ENCODE measurements around the gene P3H2. TPM values are rescaled to one million over a fixed set of nuclear protein-coding genes. Genes with fewer than 3 reads are reported as not detected.
A peak's percentile ranks its signal among the peaks of the same experiment; 100 is the strongest.

The P3H2 gene
- total RNA-seq, 1 donor from 2014 or later: 3.9 TPM

DNA sequence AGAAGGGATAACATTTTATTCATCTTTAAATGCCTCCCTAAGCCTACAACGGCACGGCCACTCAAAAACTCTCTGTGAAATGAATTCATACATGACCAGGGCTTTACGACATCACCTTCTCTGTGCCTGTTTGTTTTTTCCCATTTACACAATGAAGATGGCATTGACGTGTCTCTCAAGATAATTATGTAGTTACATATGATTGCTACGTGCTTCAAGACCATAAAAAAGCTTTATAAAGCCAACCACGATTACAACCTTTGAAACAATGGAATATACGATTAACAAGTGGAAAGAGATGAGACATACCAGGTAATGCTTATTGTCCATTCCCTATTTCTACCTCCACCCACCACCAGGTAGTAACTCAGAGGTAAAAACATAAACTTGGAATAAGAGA is 168.4 kb downstream of the P3H2 start:
- DNase-seq (ENCODE audit: low spot score) (no peak), ATAC-seq (no peak)

- DNase-seq (ENCODE audit: low spot score) (no peak), ATAC-seq (no peak)
These were observed 170.4 kb downstream of the P3H2 start for GRCh38 chr3:189950258-189950657.

- no peak for DNase-seq (ENCODE audit: low spot score)
- ATAC-seq: peak; percentile 68
These were observed 171.1 kb downstream of the P3H2 start for GRCh38 chr3:189949580-189949979.

GRCh38 chr3:189948724-189949045 is 172.0 kb downstream of the P3H2 start:
- ATAC-seq: no peak
- DNase-seq (ENCODE audit: low spot score): no peak

DNA sequence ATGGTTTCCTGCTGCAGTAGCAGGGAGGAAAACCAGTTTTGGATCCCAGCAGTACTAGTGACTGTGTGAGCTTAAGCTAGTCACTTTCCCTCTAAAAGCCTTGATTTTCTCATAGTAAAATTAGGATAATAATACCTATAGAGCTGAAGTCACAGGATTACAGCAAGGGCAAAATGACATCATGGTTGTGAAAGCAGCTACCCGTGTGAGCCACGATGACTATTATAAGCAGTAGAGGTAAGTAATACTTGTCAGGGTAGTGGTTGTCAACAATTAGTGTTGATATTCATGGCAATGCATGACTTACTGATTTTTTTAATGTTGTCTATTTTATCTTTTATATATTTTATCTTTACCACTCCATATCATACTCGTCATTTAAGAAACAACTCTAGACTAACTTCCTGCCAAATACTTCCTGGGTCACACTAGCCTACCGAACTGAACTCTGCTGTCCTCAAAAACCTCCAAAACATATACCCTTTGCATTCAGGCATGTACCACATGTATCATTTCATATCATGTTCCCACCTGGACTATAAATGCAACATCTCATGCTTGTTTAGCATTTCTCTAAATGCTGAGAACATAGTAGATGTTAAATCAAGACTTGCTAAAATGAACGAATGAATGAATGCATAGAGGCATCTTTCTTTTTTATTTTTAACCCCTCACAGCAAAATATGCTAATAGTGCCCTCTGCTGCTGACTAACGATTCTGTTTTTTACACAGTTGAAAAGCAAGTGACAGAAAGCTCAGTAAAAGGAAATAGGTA is 172.6 kb downstream of the P3H2 start:
- no peak for DNase-seq (ENCODE audit: low spot score)
- peak; percentile 58 for ATAC-seq

GRCh38 chr3:189947068-189947467 is 173.6 kb downstream of the P3H2 start:
- ATAC-seq (no peak), DNase-seq (ENCODE audit: low spot score) (no peak)

- ATAC-seq (no peak), DNase-seq (ENCODE audit: low spot score) (no peak)
These were observed 174.6 kb downstream of the P3H2 start for GRCh38 chr3:189945935-189946709.

- ATAC-seq (no peak), DNase-seq (ENCODE audit: low spot score) (no peak)
These were observed 176.2 kb downstream of the P3H2 start for GRCh38 chr3:189944285-189945145.

DNA sequence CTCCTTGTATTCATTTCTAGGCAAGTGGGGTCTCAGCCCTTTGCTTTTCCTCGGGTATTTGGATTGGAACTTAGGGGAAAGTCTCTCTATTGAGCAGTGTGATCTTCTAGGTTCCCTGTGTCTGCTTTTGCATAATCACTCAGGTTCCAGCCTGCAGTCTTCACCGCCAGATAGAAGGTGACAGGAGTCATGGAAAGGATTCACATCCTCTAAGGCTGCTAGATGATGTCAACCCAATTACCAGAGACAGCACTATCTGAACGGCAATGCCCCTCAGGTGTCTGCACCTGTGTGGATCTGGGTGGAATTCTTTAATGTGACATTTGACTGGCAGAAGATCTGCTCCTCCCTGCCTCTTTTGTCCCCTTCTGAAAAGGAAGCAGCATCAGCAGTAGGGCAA is 177.7 kb downstream of the P3H2 start:
- ATAC-seq (no peak), DNase-seq (ENCODE audit: low spot score) (no peak)

GRCh38 chr3:189941679-189942078 is 179.0 kb downstream of the P3H2 start:
- DNase-seq (ENCODE audit: low spot score) (no peak), ATAC-seq (peak; percentile 49)

GRCh38 chr3:189941125-189941524 is 179.6 kb downstream of the P3H2 start:
- ATAC-seq: no peak
- DNase-seq (ENCODE audit: low spot score): no peak

- DNase-seq (ENCODE audit: low spot score): no peak
- no peak for ATAC-seq
These were observed 183.2 kb downstream of the P3H2 start for GRCh38 chr3:189937302-189938127.

DNA sequence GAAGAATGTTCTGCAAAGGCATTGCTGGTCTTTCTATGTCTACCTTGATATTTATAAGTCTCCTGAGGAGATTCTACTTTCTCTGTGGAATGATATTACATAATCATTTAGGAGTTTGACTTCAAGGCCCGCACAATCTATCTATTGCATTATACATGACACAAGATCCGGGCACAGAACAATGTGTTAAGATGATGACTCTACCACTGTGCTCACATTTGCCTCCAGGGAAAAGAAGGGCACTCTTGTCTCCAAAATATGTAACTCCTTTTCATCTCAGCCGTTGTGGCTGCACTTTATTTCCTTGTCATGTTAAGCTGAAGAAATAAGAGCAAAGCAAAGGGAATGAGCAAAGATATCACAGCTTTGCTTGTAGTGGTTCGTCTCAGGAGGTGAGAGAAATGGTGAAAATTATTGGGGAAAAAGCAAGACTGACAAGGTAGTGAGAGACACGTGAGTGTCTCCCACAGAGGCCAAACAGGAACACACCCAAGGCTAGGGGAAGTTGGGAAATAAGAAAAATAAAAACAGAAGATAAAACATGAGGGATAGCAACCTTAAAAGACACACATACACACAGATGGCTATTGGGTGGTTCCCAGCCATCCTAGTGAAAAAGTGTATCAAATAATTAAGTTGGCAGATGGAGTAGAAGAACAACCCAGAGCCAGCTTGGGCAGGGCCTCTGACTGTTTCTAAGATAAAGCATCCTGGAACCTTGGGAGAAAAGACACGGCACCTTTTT is 184.3 kb downstream of the P3H2 start:
- ATAC-seq (no peak), DNase-seq (ENCODE audit: low spot score) (no peak)

DNA sequence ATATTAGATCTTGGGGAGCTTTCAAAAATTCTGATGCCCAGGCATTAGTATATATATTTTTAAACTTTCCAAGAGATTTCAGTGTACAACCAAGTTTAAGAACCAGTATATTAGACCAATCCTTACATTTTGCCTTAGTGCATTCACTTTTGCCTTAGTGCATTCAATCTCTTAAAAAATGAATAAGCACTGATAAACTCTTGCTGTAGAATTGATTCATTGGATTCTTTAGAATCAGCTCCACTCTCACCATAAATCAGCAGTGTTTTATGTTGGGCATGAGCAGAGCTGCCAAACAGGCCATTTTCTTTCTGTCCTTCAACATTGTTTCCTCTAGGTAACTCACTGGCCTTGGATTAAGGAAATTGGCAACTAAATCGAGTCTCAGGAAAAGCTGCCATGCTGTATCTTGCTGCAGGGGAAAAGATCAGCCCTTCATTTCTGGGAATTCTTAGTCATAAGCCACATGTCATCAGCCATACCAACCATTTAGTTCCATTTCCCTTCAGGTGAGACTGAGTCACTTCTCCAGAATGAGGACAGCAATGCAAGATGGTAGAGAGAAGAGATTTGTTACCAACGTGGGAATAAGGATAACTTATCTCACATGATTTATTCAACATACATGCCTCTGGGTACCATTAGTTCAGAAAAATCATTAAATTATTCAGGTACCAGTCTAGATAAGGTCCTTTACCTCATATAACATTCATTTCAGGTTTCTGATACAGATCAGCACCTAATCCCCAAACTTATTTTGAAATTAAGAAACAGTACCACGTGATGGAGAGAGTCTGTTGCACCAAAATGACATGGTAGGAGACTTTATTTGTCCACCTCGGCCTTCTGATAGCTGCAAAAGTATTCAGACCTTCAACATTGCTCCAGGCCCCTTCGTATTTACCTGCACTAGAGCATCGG is 192.5 kb downstream of the P3H2 start:
- no peak for ATAC-seq
- DNase-seq (ENCODE audit: low spot score): no peak

GRCh38 chr3:189921770-189922169 is 198.9 kb downstream of the P3H2 start:
- ATAC-seq (no peak), DNase-seq (ENCODE audit: low spot score) (no peak)

DNA sequence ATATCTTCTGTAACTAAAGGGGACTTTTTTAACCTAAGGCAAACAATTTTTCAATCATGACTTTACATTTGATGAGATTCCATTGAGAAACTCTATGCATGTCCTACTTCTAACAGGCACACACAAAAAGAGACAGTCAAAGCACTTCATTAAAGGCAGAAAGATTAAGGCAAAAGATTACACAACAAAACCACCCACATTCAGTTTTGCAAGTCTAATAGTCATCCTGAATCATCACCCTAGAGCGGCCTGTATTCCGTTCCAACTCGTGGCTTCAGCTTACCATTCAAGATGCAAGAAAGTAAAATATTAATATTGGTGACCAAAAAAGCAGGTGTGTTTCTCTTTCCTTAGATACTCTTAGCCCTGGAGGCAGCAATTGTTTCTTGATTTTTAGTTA is 205.9 kb downstream of the P3H2 start:
- no peak for ATAC-seq
- DNase-seq (ENCODE audit: low spot score): no peak

- ATAC-seq (no peak), DNase-seq (ENCODE audit: low spot score) (no peak)
These were observed 209.7 kb downstream of the P3H2 start for GRCh38 chr3:189911001-189911400.

DNA sequence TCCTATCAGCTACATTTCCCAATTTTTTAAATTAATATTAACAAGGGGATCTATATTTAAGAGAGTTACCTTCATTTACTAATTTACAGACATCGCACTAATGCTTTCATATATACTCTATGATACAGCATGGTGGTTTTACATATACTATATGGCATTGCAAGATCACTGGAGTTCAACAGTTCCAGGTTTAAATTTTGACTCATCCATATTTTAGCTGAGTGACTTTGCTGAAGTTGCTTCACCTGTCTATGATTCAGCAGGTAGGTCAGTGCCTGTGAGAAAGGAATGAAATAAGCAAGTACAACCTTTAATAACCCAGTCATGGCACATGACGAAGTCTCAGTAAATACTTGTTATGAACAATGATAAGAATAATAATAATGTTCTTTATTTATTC is 211.1 kb downstream of the P3H2 start:
- no peak for ATAC-seq
- no peak for DNase-seq (ENCODE audit: low spot score)

- ATAC-seq: no peak
- DNase-seq (ENCODE audit: low spot score): no peak
These were observed 211.6 kb downstream of the P3H2 start for GRCh38 chr3:189909139-189909538.
